ENCODE results near the gene ZHX3. TPM values are rescaled to one million over a fixed set of nuclear protein-coding genes. Genes with fewer than 3 reads are reported as not detected.

The ZHX3 gene
- polyA plus RNA-seq, 1 experiment = 24.1 TPM

DNA sequence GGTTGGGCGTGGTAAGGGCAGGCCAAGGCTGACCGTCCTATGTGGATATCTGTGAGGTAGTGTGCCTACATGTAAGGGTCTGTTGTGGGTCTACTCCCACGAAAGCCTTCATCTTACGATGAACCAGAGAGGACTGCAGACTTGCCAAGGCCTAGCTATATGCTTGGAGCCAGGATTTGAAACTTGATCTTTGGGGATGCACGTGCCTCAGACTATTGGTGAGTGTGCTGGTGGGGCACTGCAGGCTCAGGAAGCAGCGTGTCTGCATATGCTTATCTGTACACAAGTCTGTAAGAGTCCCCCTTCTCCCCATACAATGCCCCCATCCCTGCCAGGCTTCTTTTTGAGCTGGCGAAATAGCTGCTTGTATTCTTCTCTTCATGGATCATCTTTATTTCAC lies 162.3 kb downstream of the ZHX3 start:
- Histone ChIP-seq H3K9me3 (ENCODE audit: control insufficient read depth, insufficient read depth, low read length) (no peaks in the 10 kb centered on the region; the same call in 1 of the 2 replicates), H3K4me3 (ENCODE audit: low read depth, low read length) (no peak overlapping the region), H3K27ac (ENCODE audit: low read depth, low read length) (no peak overlapping the region), H3K27me3 (ENCODE audit: control insufficient read depth, insufficient read depth, low read length) (no peaks in the 10 kb centered on the region)
- ChIA-PET POLR2A (interaction anchor here (1.0 kb wide), 1 partner anchor 12 kb away, joined by 4 read pairs; no protein-coding TSS in a partner anchor), CTCF (interaction anchor here (0.8 to 1.9 kb wide), 6 partner anchors 15 to 187 kb away, joined by 3 to 8 read pairs (median 4); no protein-coding TSS in a partner anchor)
- no peak for DNase-seq (ENCODE audit: low read depth, low spot score)
- TF ChIP-seq, protein P1, sequence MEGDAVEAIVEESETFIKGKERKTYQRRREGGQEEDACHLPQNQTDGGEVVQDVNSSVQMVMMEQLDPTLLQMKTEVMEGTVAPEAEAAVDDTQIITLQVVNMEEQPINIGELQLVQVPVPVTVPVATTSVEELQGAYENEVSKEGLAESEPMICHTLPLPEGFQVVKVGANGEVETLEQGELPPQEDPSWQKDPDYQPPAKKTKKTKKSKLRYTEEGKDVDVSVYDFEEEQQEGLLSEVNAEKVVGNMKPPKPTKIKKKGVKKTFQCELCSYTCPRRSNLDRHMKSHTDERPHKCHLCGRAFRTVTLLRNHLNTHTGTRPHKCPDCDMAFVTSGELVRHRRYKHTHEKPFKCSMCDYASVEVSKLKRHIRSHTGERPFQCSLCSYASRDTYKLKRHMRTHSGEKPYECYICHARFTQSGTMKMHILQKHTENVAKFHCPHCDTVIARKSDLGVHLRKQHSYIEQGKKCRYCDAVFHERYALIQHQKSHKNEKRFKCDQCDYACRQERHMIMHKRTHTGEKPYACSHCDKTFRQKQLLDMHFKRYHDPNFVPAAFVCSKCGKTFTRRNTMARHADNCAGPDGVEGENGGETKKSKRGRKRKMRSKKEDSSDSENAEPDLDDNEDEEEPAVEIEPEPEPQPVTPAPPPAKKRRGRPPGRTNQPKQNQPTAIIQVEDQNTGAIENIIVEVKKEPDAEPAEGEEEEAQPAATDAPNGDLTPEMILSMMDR (IDR thresholded peaks at IDR 0.05; ENCODE audit: low read depth, low read length) = no peak

DNA sequence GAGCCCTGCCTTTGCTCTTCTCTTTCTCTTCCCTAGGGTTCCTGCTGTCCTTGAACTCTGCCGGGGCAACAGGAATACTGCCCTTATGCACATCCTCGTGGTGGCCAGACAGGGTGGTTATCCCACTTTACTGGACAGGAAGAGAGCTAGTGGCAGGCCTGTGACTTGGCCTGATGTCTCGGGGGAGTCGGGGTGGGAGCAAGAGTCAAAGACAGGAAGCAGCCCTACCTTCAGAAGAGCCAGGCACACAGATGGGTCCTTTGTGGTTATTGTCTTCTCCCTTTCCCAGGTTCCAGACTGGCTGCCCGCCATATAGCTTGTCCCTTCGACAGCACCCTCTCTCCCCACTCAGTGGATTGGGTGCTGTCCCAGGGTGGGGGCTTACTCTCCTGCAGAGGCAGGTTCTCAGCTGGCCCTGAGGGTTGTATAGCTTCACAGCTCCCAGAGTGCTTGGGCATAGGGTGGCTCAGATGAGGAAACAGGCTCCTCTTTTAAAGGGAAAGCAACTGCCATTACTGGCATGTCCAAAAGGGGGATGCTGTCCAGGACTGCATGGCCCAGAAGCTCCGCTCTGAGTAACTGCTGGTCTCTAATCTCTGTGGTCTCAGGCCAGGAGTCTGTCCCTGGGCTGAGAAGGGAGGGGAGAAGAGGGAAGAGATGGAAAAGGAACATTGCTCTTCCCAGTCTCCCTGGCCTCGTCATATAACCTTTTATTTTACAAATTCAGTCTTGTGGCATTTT lies 162.9 kb downstream of the ZHX3 start:
- Histone ChIP-seq H3K27me3 (ENCODE audit: control insufficient read depth, insufficient read depth, low read length) (no peaks in the 10 kb centered on the region), H3K27ac (ENCODE audit: low read depth, low read length) (no peak overlapping the region), H3K4me3 (ENCODE audit: low read depth, low read length) (no peak overlapping the region), H3K9me3 (ENCODE audit: control insufficient read depth, insufficient read depth, low read length) (no peaks in the 10 kb centered on the region)
- DNase-seq (ENCODE audit: low read depth, low spot score) = no peak
- ChIA-PET POLR2A (no interaction called here), CTCF (interaction anchor here (0.8 to 1.9 kb wide), 6 partner anchors 15 to 186 kb away, joined by 3 to 8 read pairs (median 4); no protein-coding TSS in a partner anchor)
- TF ChIP-seq, protein P1 (IDR thresholded peaks at IDR 0.05; ENCODE audit: low read depth, low read length) = no peak

- H3K9me3 ChIP-seq (ENCODE audit: control insufficient read depth, insufficient read depth, low read length) = no peaks in the 10 kb centered on the region
- H3K27ac ChIP-seq (ENCODE audit: low read depth, low read length) = no peak overlapping the region
- DNase-seq (ENCODE audit: low read depth, low spot score) = no peak
- TF ChIP-seq, protein P1 (IDR thresholded peaks at IDR 0.05; ENCODE audit: low read depth, low read length) = no peak
- POLR2A ChIA-PET = no interaction called here
- no peak overlapping the region for H3K4me3 ChIP-seq (ENCODE audit: low read depth, low read length)
- CTCF ChIA-PET = interaction anchor here (0.9 to 3.6 kb wide), 5 partner anchors 21 to 259 kb away, joined by 3 to 18 read pairs (median 4); no protein-coding TSS in a partner anchor
- no peaks in the 10 kb centered on the region for H3K27me3 ChIP-seq (ENCODE audit: control insufficient read depth, insufficient read depth, low read length)
These were observed 165.3 kb downstream of the ZHX3 start for GRCh38 chr20:41152108-41152757.

- CTCF ChIA-PET = interaction anchor here (1.7 to 3.6 kb wide), 2 partner anchors 22 to 161 kb away, joined by 4 to 18 read pairs; no protein-coding TSS in a partner anchor
- POLR2A ChIA-PET = no interaction called here
- Histone ChIP-seq H3K27ac (ENCODE audit: low read depth, low read length) (no peak overlapping the region), H3K27me3 (ENCODE audit: control insufficient read depth, insufficient read depth, low read length) (no peaks in the 10 kb centered on the region), H3K4me3 (ENCODE audit: low read depth, low read length) (no peak overlapping the region), H3K9me3 (ENCODE audit: control insufficient read depth, insufficient read depth, low read length) (no peaks in the 10 kb centered on the region)
- DNase-seq (ENCODE audit: low read depth, low spot score) = no peak
- TF ChIP-seq, protein P1 (IDR thresholded peaks at IDR 0.05; ENCODE audit: low read depth, low read length) = no peak
These were observed 166.2 kb downstream of the ZHX3 start for GRCh38 chr20:41151134-41151869.

Data from AG04450 (cell line).